ENCODE data around the gene IL10RB.

Gene IL10RB

GRCh38 chr21:33268393-33268736 is 2.2 kb downstream of the IL10RB start:
- DNase-seq = no peak

- peak; percentile 13 to 24 for DNase-seq
Observed at GRCh38 chr21:33268737-33269441, 2.7 kb downstream of the IL10RB start.

GRCh38 chr21:33270986-33271385 is 4.8 kb downstream of the IL10RB start:
- no peak for DNase-seq

GRCh38 chr21:33273044-33273443 is 6.9 kb downstream of the IL10RB start:
- DNase-seq = no peak

GRCh38 chr21:33278721-33279120 is 12.6 kb downstream of the IL10RB start:
- DNase-seq = no peak

- DNase-seq = no peak
Observed at GRCh38 chr21:33279330-33279820, 13.2 kb downstream of the IL10RB start.

- DNase-seq = no peak
Observed at GRCh38 chr21:33281096-33281652, 15.0 kb downstream of the IL10RB start.

GRCh38 chr21:33283203-33283602 is 17.0 kb downstream of the IL10RB start:
- no peak for DNase-seq

GRCh38 chr21:33286076-33286475 is 19.9 kb downstream of the IL10RB start:
- DNase-seq = no peak

GRCh38 chr21:33286600-33287456 is 20.7 kb downstream of the IL10RB start:
- DNase-seq = no peak

- DNase-seq = no peak
Observed at GRCh38 chr21:33289199-33289819, 23.1 kb downstream of the IL10RB start.

GRCh38 chr21:33290441-33290840 is 24.3 kb downstream of the IL10RB start:
- no peak for DNase-seq

- DNase-seq = no peak
Observed at GRCh38 chr21:33291686-33292085, 25.5 kb downstream of the IL10RB start.

GRCh38 chr21:33292724-33293123 is 26.6 kb downstream of the IL10RB start:
- no peak for DNase-seq

GRCh38 chr21:33293136-33293535 is 27.0 kb downstream of the IL10RB start:
- DNase-seq = no peak

- DNase-seq = no peak
Observed at GRCh38 chr21:33293811-33294216, 27.6 kb downstream of the IL10RB start.

GRCh38 chr21:33296156-33296555 is 30.0 kb downstream of the IL10RB start:
- no peak for DNase-seq

- peak; percentile 13 to 30 for DNase-seq
Observed at GRCh38 chr21:33299181-33299752, 33.1 kb downstream of the IL10RB start.

GRCh38 chr21:33300701-33301631 is 34.8 kb downstream of the IL10RB start:
- DNase-seq = no peak

GRCh38 chr21:33301632-33302002 is 35.5 kb downstream of the IL10RB start:
- no peak for DNase-seq

GRCh38 chr21:33302055-33302454 is 35.9 kb downstream of the IL10RB start:
- DNase-seq = no peak

- no peak for DNase-seq
Observed at GRCh38 chr21:33302796-33303195, 36.6 kb downstream of the IL10RB start.

All from stimulated activated CD4-positive, alpha-beta T cell treated with anti-CD3 and anti-CD28 coated beads, Interleukin-2, amount 100 ng/mL, for 48 hours (primary cell).